A549 (cell line): ENCODE measurements around the gene KRT17. TPM values are rescaled to one million over a fixed set of nuclear protein-coding genes. Genes with fewer than 3 reads are reported as not detected.

ENCODE experiments used
- ATOH8 ChIP-seq: fragments of 250-450 bp; sonication (Bioruptor Pico); IDR thresholded peaks from 2 replicates; pipeline ENCODE4 v1.5.0; 2020; ENCODE audit warnings: low read depth, mild to moderate bottlenecking, moderate library complexity
- BCL3 ChIP-seq: fragments of >200 bp; sonication (Bioruptor Twin); formaldehyde crosslinking; IDR thresholded peaks from 3 replicates; pipeline ENCODE4 v1.6.1; 2016
- BHLHE40 ChIP-seq: IDR thresholded peaks from 2 replicates; pipeline ENCODE4 v1.6.1; 2012; ENCODE audit warnings: low read depth, low read length, inconsistent platforms
- CBX8 ChIP-seq: fragments of 200-600 bp; sonication (generic); IDR thresholded peaks from 2 replicates; pipeline ENCODE4 v1.6.1; 2016
- CEBPB ChIP-seq, 2 experiments: fragments of >200 bp in 1 of 2; sonication (Bioruptor Twin) in 1 of 2; formaldehyde crosslinking in 1 of 2; IDR thresholded peaks; 2 replicates each; pipeline ENCODE4 v1.6.1; 2012 to 2016
- CHD2 ChIP-seq: fragments of 150-350 bp; IDR thresholded peaks from 2 replicates; pipeline ENCODE4 v1.6.1; 2014; ENCODE audit warnings: low read length; ENCODE audit not compliant: partially characterized antibody
- CHD4 ChIP-seq: fragments of 200-600 bp; sonication (generic); IDR thresholded peaks from 2 replicates; pipeline ENCODE4 v1.6.1; 2016; ENCODE audit warnings: antibody characterized with exemption, mild to moderate bottlenecking, borderline replicate concordance
- E2F6 ChIP-seq: IDR thresholded peaks from 2 replicates; pipeline ENCODE4 v1.6.1; 2012; ENCODE audit warnings: low read depth, borderline replicate concordance
- EHF ChIP-seq: fragments of 250-450 bp; sonication (Bioruptor Pico); IDR thresholded peaks from 2 replicates; pipeline ENCODE4 v1.5.0; 2020; ENCODE audit warnings: mild to moderate bottlenecking
- EHMT2 ChIP-seq: fragments of 200-600 bp; sonication (generic); IDR thresholded peaks from 2 replicates; pipeline ENCODE4 v1.6.1; 2016; ENCODE audit warnings: antibody characterized with exemption, low read depth, mild to moderate bottlenecking, moderate library complexity
- ELK1 ChIP-seq: fragments of 150-350 bp; IDR thresholded peaks from 2 replicates; pipeline ENCODE4 v1.6.1; 2014; ENCODE audit warnings: low read depth, mild to moderate bottlenecking, low read length
- EP300 ChIP-seq, 2 experiments: fragments of >200 bp; sonication (Bioruptor Twin); formaldehyde crosslinking; IDR thresholded peaks; 2 replicates in 1 of 2; 3 replicates in 1 of 2; pipeline ENCODE4 v1.6.1; 2016 to 2017
- ESRRA ChIP-seq: fragments of 150-350 bp; IDR thresholded peaks from 2 replicates; pipeline ENCODE4 v1.6.1; 2014; ENCODE audit warnings: mild to moderate bottlenecking, low read length, borderline replicate concordance
- FOXS1 ChIP-seq: fragments of 250-450 bp; sonication (Bioruptor Pico); IDR thresholded peaks from 2 replicates; pipeline ENCODE4 v1.5.0; 2020; ENCODE audit warnings: mild to moderate bottlenecking, moderate library complexity
- GATA3 ChIP-seq: IDR thresholded peaks from 2 replicates; pipeline ENCODE4 v1.6.1; 2012; ENCODE audit warnings: borderline replicate concordance
- HEYL ChIP-seq: fragments of 250-450 bp; sonication (Bioruptor Pico); IDR thresholded peaks from 2 replicates; pipeline ENCODE4 v1.8.0; 2021; ENCODE audit warnings: mild to moderate bottlenecking, moderate library complexity
- HMGXB4 ChIP-seq: fragments of 250-450 bp; sonication (Bioruptor Pico); IDR thresholded peaks from 2 replicates; pipeline ENCODE4 v1.5.0; 2021; ENCODE audit warnings: mild to moderate bottlenecking, moderate library complexity, borderline replicate concordance
- HOXB13 ChIP-seq: fragments of 250-450 bp; sonication (Bioruptor Pico); IDR thresholded peaks from 2 replicates; pipeline ENCODE4 v1.5.0; 2020; ENCODE audit warnings: low read depth, mild to moderate bottlenecking, moderate library complexity
- HOXB5 ChIP-seq: fragments of 250-450 bp; sonication (Bioruptor Pico); IDR thresholded peaks from 2 replicates; pipeline ENCODE4 v1.5.0; 2020; ENCODE audit warnings: mild to moderate bottlenecking, moderate library complexity
- JUN ChIP-seq, 2 experiments: fragments of >200 bp; sonication (Bioruptor Twin); formaldehyde crosslinking; IDR thresholded peaks; 2 replicates in 1 of 2; 3 replicates in 1 of 2; pipeline ENCODE4 v1.6.1; 2016 to 2017
- KDM1A ChIP-seq: fragments of 200-600 bp; sonication (generic); IDR thresholded peaks from 2 replicates; pipeline ENCODE4 v1.6.1; 2016; ENCODE audit warnings: low read depth, mild to moderate bottlenecking
- NFE2L2 ChIP-seq: fragments of 150-350 bp; conservative IDR thresholded peaks from 2 replicates; pipeline ENCODE4 v1.6.1; 2014; ENCODE audit warnings: low read length
- NR3C1 ChIP-seq: fragments of >200 bp; sonication (Bioruptor Twin); formaldehyde crosslinking; IDR thresholded peaks from 3 replicates; pipeline ENCODE4 v1.6.1; 2017
- PBX3 ChIP-seq: IDR thresholded peaks from 2 replicates; pipeline ENCODE4 v1.6.1; 2012
- PHF8 ChIP-seq: fragments of 200-600 bp; sonication (generic); IDR thresholded peaks from 2 replicates; pipeline ENCODE4 v1.6.1; 2016; ENCODE audit warnings: low read depth, mild to moderate bottlenecking, antibody characterized with exemption, moderate library complexity, borderline replicate concordance
- POLR2A ChIP-seq: IDR thresholded peaks from 2 replicates; pipeline ENCODE4 v1.6.1; 2012; ENCODE audit warnings: mild to moderate bottlenecking, low read length
- POLR2AphosphoS2 ChIP-seq: conservative IDR thresholded peaks from 2 replicates; pipeline ENCODE4 v1.6.1; 2012; ENCODE audit warnings: low read length, improper control_type of control experiment, inconsistent platforms
- RAD21 ChIP-seq, 2 experiments: fragments of >200 bp in 1 of 2; sonication (Bioruptor Twin) in 1 of 2; formaldehyde crosslinking in 1 of 2; IDR thresholded peaks in 1 of 2; conservative IDR thresholded peaks in 1 of 2; 2 replicates in 1 of 2; 3 replicates in 1 of 2; pipeline ENCODE4 v1.6.1; 2012 to 2018; ENCODE audit warnings: inconsistent platforms in 1 of 2
- RARB ChIP-seq: fragments of 250-450 bp; sonication (Bioruptor Pico); IDR thresholded peaks from 2 replicates; pipeline ENCODE4 v1.8.0; 2021; ENCODE audit warnings: mild to moderate bottlenecking, moderate library complexity
- RCOR1 ChIP-seq: fragments of 150-350 bp; IDR thresholded peaks from 2 replicates; pipeline ENCODE4 v1.6.1; 2014; ENCODE audit warnings: antibody characterized with exemption, low read length, low read depth
- SMC3 ChIP-seq: fragments of >200 bp; sonication (Bioruptor Twin); formaldehyde crosslinking; IDR thresholded peaks from 3 replicates; pipeline ENCODE4 v1.6.1; 2018; ENCODE audit warnings: inconsistent platforms
- TFCP2L1 ChIP-seq: fragments of 250-450 bp; sonication (Bioruptor Pico); IDR thresholded peaks from 2 replicates; pipeline ENCODE4 v1.5.0; 2021; ENCODE audit warnings: mild to moderate bottlenecking
- TP53 ChIP-seq: fragments of 250-450 bp; sonication (Bioruptor Pico); IDR thresholded peaks from 2 replicates; pipeline ENCODE4 v1.5.0; 2021; ENCODE audit warnings: mild to moderate bottlenecking, moderate library complexity
- USF2 ChIP-seq: fragments of 450-650 bp; IDR thresholded peaks from 2 replicates; pipeline ENCODE4 v1.6.1; 2014; ENCODE audit warnings: antibody characterized with exemption
- ZFP36 ChIP-seq: fragments of 450-650 bp; IDR thresholded peaks from 2 replicates; pipeline ENCODE4 v1.6.1; 2014; ENCODE audit warnings: borderline replicate concordance; ENCODE audit not compliant: partially characterized antibody
- ZNF302 ChIP-seq: fragments of 250-450 bp; sonication (Bioruptor Pico); IDR thresholded peaks from 2 replicates; pipeline ENCODE4 v1.9.0; 2021; ENCODE audit warnings: inconsistent platforms, mild to moderate bottlenecking, moderate library complexity
- ZSCAN20 ChIP-seq: fragments of 250-450 bp; sonication (Bioruptor Pico); IDR thresholded peaks from 2 replicates; pipeline ENCODE4 v1.8.0; 2022; ENCODE audit warnings: mild to moderate bottlenecking, moderate library complexity
- polyA plus RNA-seq, 4 experiments: library from polyadenylated mRNA; depleted of rRNA in 3 of 4; stranded (reverse); fragments of >200 nt; fragmentation: RNase III in 1 of 4; extraction: RNeasy Plus Mini Kit Qiagen cat#74134 plus additional on column Dnase treatment in 1 of 4; gene quantifications; 2 replicates in 3 of 4; 3 replicates in 1 of 4; pipeline ENCODE4 v1.2.3, GENCODE V29; 2011 to 2017

Gene KRT17
- polyA plus RNA-seq, 2 of the 4 experiments (the other 2 are of a cell fraction) = 0.43 to 1.2 TPM

GRCh38 chr17:41665566-41666236, 41.3 kb upstream of the KRT17 start (continued):
- TF ChIP-seq CEBPB (IDR thresholded peaks at IDR 0.05) (no peak), TP53 (CRISPR knock-in tag) (no peak; the same call in 1 of the 2 replicates), RCOR1 (no peak), FOXS1 (CRISPR knock-in tag) (no peak), E2F6 (peak; percentile 53; the same call in 1 of the 2 replicates), POLR2A (peak; percentile 74), EP300 (IDR thresholded peaks at IDR 0.05) (no peak), ZSCAN20 (CRISPR knock-in tag) (no peak), TFCP2L1 (0 out of 2 replicates have a peak, but pooled peaks have one; percentile 38), BCL3 (no peak), PBX3 (no peak), JUN (IDR thresholded peaks at IDR 0.05) (no peak; a peak in 1 of 5 replicates), USF2 (no peak), ESRRA (no peak), RAD21 (conservative IDR thresholded peaks at IDR 0.05 in 1 of 2, IDR thresholded peaks at IDR 0.05 in 1 of 2) (peak in 1 of 2 experiments; percentile 46; a peak in 2 of 5 replicates), POLR2AphosphoS2 (no peak), KDM1A (no peak), CHD2 (no peak), HMGXB4 (no peak), EHMT2 (no peak), GATA3 (no peak), SMC3 (peak; percentile 54), ELK1 (no peak), CBX8 (no peak), NR3C1 (no peak), EHF (CRISPR knock-in tag) (no peak), ZFP36 (no peak), BHLHE40 (no peak), HEYL (no peak), HOXB5 (no peak), CHD4 (no peak), NFE2L2 (no peak), ZNF302 (no peak), PHF8 (no peak), ATOH8 (CRISPR knock-in tag) (no peak), RARB (CRISPR knock-in tag) (peak; percentile 53; the same call in 1 of the 2 replicates), HOXB13 (CRISPR knock-in tag) (no peak)
